ENCODE measurements around the gene LEF1.

LEF1 gene

GRCh38 chr4:108070775-108071174 lies 98.0 kb downstream of the LEF1 start:
- no peaks in the 10 kb centered on the region for H3K27me3 ChIP-seq
- no peaks in the 10 kb centered on the region for H3K4me1 ChIP-seq
- no peak for DNase-seq
- H3K9me3 ChIP-seq: no peaks in the 10 kb centered on the region
- no peak overlapping the region for H3K27ac ChIP-seq
- no peaks in the 10 kb centered on the region for H3K36me3 ChIP-seq
- H3K4me3 ChIP-seq: no peak overlapping the region
- TF ChIP-seq, protein P1, sequence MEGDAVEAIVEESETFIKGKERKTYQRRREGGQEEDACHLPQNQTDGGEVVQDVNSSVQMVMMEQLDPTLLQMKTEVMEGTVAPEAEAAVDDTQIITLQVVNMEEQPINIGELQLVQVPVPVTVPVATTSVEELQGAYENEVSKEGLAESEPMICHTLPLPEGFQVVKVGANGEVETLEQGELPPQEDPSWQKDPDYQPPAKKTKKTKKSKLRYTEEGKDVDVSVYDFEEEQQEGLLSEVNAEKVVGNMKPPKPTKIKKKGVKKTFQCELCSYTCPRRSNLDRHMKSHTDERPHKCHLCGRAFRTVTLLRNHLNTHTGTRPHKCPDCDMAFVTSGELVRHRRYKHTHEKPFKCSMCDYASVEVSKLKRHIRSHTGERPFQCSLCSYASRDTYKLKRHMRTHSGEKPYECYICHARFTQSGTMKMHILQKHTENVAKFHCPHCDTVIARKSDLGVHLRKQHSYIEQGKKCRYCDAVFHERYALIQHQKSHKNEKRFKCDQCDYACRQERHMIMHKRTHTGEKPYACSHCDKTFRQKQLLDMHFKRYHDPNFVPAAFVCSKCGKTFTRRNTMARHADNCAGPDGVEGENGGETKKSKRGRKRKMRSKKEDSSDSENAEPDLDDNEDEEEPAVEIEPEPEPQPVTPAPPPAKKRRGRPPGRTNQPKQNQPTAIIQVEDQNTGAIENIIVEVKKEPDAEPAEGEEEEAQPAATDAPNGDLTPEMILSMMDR (IDR thresholded peaks at IDR 0.05): no peak
- intact Hi-C loops (cut with DNase I; ENCODE audit: low total_unique reads): no loop called here

- intact Hi-C loops (cut with DNase I; ENCODE audit: low total_unique reads): no loop called here
- Histone ChIP-seq H3K4me1 (no peaks in the 10 kb centered on the region), H3K36me3 (no peaks in the 10 kb centered on the region), H3K4me3 (no peak overlapping the region), H3K27ac (no peak overlapping the region), H3K9me3 (no peaks in the 10 kb centered on the region), H3K27me3 (no peaks in the 10 kb centered on the region)
- TF ChIP-seq, protein P1 (IDR thresholded peaks at IDR 0.05): no peak
- DNase-seq: no peak
These were observed 100.3 kb downstream of the LEF1 start for GRCh38 chr4:108068442-108068841.

DNA sequence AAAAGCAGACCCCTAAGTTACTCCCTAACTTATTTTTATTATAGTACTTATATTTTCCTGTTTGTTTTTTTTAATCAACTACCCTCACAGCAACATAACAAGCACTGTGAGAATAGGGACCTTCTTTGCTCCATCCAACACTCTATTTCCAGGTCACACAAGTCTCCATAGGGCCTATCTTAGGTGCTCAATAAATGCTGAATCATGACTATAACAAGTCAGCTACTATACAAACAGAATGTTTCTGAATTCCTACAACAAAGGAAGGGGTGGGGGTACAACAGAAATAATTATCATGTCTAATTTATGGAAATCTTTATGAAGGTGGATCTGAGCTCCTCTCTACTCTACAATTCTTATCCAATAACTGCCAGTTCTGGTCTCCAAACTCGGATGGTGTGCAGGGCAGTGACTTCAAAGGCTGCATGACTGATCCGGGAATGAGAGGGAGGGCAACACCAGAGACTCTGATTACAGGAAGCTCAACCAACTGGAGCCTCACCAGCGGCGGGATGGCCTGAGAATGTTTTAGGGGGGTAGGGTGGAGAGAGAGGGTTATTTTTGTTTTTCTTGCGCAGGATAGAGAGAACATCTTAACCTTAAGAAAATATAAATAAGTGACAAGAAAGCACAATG lies 107.9 kb downstream of the LEF1 start:
- DNase-seq: no peak
- intact Hi-C loops (cut with DNase I; ENCODE audit: low total_unique reads): no loop called here
- no peaks in the 10 kb centered on the region for H3K4me1 ChIP-seq
- H3K9me3 ChIP-seq: no peaks in the 10 kb centered on the region
- H3K27me3 ChIP-seq: peaks cover 0 to 7% of the 10 kb centered on the region in 2 donors
- TF ChIP-seq, protein P1 (IDR thresholded peaks at IDR 0.05): no peak
- H3K4me3 ChIP-seq: no peak overlapping the region
- no peak overlapping the region for H3K27ac ChIP-seq
- no peaks in the 10 kb centered on the region for H3K36me3 ChIP-seq

- H3K36me3 ChIP-seq: no peaks in the 10 kb centered on the region
- H3K4me3 ChIP-seq: no peak overlapping the region
- TF ChIP-seq, protein P1 (IDR thresholded peaks at IDR 0.05): peak; percentile 16 to 19
- no peaks in the 10 kb centered on the region for H3K9me3 ChIP-seq
- no peak overlapping the region for H3K27ac ChIP-seq
- no peak for DNase-seq
- H3K27me3 ChIP-seq: peaks cover 0 to 7% of the 10 kb centered on the region in 2 donors
- intact Hi-C loops (cut with DNase I; ENCODE audit: low total_unique reads): no loop called here
- no peaks in the 10 kb centered on the region for H3K4me1 ChIP-seq
These were observed 108.6 kb downstream of the LEF1 start for GRCh38 chr4:108060164-108060563.

GRCh38 chr4:108058685-108059440 lies 109.9 kb downstream of the LEF1 start:
- no peak for DNase-seq
- intact Hi-C loops (cut with DNase I; ENCODE audit: low total_unique reads): no loop called here
- no peaks in the 10 kb centered on the region for H3K9me3 ChIP-seq
- no peak overlapping the region for H3K4me3 ChIP-seq
- no peaks in the 10 kb centered on the region for H3K4me1 ChIP-seq
- no peak overlapping the region for H3K27ac ChIP-seq
- TF ChIP-seq, protein P1 (IDR thresholded peaks at IDR 0.05): no peak
- H3K36me3 ChIP-seq: no peaks in the 10 kb centered on the region
- H3K27me3 ChIP-seq: peaks cover 0 to 7% of the 10 kb centered on the region in 2 donors
